CD4-positive, alpha-beta memory T cell (primary cell): ENCODE measurements around the gene TUNAR. TPM values are rescaled to one million over a fixed set of nuclear protein-coding genes. Genes with fewer than 3 reads are reported as not detected.

ENCODE experiments used
- CTCF ChIA-PET: fragments of 350-600 bp; sonication (Branson Sonifier 250); formaldehyde crosslinking; loops from one replicate; lab custom pipeline; 2021; ENCODE audit warnings: inconsistent platforms; ENCODE audit not compliant: partially characterized antibody; lab: Charles Lee
- POLR2A ChIA-PET: fragments of 350-600 bp; sonication (Branson Sonifier 250); formaldehyde crosslinking; loops from one replicate; lab custom pipeline; 2021; ENCODE audit not compliant: partially characterized antibody; lab: Charles Lee
- DNase-seq, 5 donors: peaks; one replicate each; pipeline versions ENCODE4 v3.0.0 to v3.0.0-alpha.2; 2020 to 2022; ENCODE audit warnings: mixed read lengths in 1 of 5
- H3K27ac ChIP-seq: one replicate; pipeline ENCODE4 v1.7.0; 2013; ENCODE audit warnings: low read depth, low read length
- H3K27me3 ChIP-seq: 2 replicates; pipeline ENCODE4 v1.7.0; 2013; ENCODE audit warnings: mild to moderate bottlenecking, low read length, moderate library complexity; ENCODE audit not compliant: insufficient read depth
- H3K36me3 ChIP-seq: 2 replicates; pipeline ENCODE4 v1.7.0; 2013; ENCODE audit warnings: mild to moderate bottlenecking, low read length, moderate library complexity; ENCODE audit not compliant: insufficient read depth
- H3K4me1 ChIP-seq: 2 replicates; pipeline ENCODE4 v1.7.0; 2013; ENCODE audit warnings: mild to moderate bottlenecking, low read length, moderate library complexity; ENCODE audit not compliant: insufficient read depth
- H3K4me3 ChIP-seq, 2 donors: one replicate each; pipeline ENCODE4 v1.7.0; 2013; ENCODE audit warnings: low read length in 2 of 2, mild to moderate bottlenecking in 1 of 2
- H3K9me3 ChIP-seq, 2 donors: one replicate each; pipeline ENCODE4 v1.7.0; 2013; ENCODE audit warnings: low read length in 2 of 2, control low read depth in 1 of 2; ENCODE audit not compliant: control insufficient read depth in 1 of 2
- H3K27ac Mint-ChIP-seq, 7 donors: one replicate each; pipeline ENCODE4 v1.8.0; 2020 to 2021; ENCODE audit warnings: mixed read lengths in 7 of 7, mild to moderate bottlenecking in 6 of 7, inconsistent platforms in 3 of 7, moderate library complexity in 3 of 7
- H3K27me3 Mint-ChIP-seq, 2 donors: one replicate each; pipeline ENCODE4 v1.8.0; 2020 to 2021; ENCODE audit warnings: mixed read lengths in 2 of 2
- H3K36me3 Mint-ChIP-seq, 2 donors: one replicate each; pipeline ENCODE4 v1.8.0; 2020 to 2021; ENCODE audit warnings: mixed read lengths in 2 of 2, inconsistent platforms in 1 of 2, mild to moderate bottlenecking in 1 of 2
- H3K4me1 Mint-ChIP-seq, 4 donors: one replicate each; pipeline ENCODE4 v1.8.0; 2020 to 2021; ENCODE audit warnings: mixed read lengths in 4 of 4, mild to moderate bottlenecking in 1 of 4
- H3K4me3 Mint-ChIP-seq, 8 donors: one replicate each; pipeline ENCODE4 v1.8.0; 2020 to 2021; ENCODE audit warnings: mixed read lengths in 8 of 8, mild to moderate bottlenecking in 7 of 8, moderate library complexity in 6 of 8, inconsistent platforms in 3 of 8
- H3K9me3 Mint-ChIP-seq, 8 donors: one replicate each; pipeline ENCODE4 v1.8.0; 2020 to 2021; ENCODE audit warnings: mixed read lengths in 8 of 8, mild to moderate bottlenecking in 5 of 8, inconsistent platforms in 3 of 8, moderate library complexity in 1 of 8
- intact Hi-C: fragments of 100-400 bp; cut with micrococcal nuclease; formaldehyde crosslinking; loops from one replicate; pipeline ENCODE4 v1.15.1; 2023
- polyA plus RNA-seq, 2 donors: library from polyadenylated mRNA; unstranded; fragments of 300-500 nt; fragmentation: Illumina TruSeq; gene quantifications; one replicate each; pipeline ENCODE4 v1.2.3, GENCODE V29; 2021
- total RNA-seq, 2 experiments: library from RNA; stranded (reverse); gene quantifications; one replicate each; pipeline ENCODE4 v1.2.3, GENCODE V29; 2021

TUNAR gene
- not detected for total RNA-seq
- polyA plus RNA-seq, result not detected

GRCh38 chr14:95876761-95877538, at the start of gene TUNAR:
Gene TUNAR, plus strand, starts transcription at chr14:95876832.
- H3K4me1 ChIP-seq, result no peaks in the 10 kb centered on the region
- Mint-ChIP-seq H3K27ac (no peak within 1 kb of the TSS), H3K4me3 (peak within 1 kb of the TSS in 3 of 8 donors; percentile 3 to 30 (median 22)), H3K9me3 (peaks cover 0 to 3% (median 0%) of the 10 kb centered on the region in 8 donors), H3K4me1 (peaks cover 0 to 12% (median 3%) of the 10 kb centered on the region in 4 donors), H3K36me3 (no peaks in the 10 kb centered on the region), H3K27me3 (peaks cover 38 to 43% of the 10 kb centered on the region in 2 donors)
- DNase-seq, result no peak
- no peaks in the 10 kb centered on the region for H3K9me3 ChIP-seq
- H3K27me3 ChIP-seq, result peaks cover 8% of the 10 kb centered on the region
- H3K4me3 ChIP-seq, result no peak within 1 kb of the TSS
- ChIA-PET POLR2A (no interaction called here), CTCF (no interaction called here)
- H3K27ac ChIP-seq, result no peak within 1 kb of the TSS
- intact Hi-C loops, result no loop called here
- no peaks in the 10 kb centered on the region for H3K36me3 ChIP-seq

GRCh38 chr14:95828649-95829265, 47.9 kb upstream of the TUNAR start:
- Histone ChIP-seq H3K9me3 (no peaks in the 10 kb centered on the region), H3K27me3 (no peaks in the 10 kb centered on the region), H3K36me3 (no peaks in the 10 kb centered on the region), H3K4me3 (no peak overlapping the region), H3K27ac (no peak overlapping the region), H3K4me1 (no peaks in the 10 kb centered on the region)
- Mint-ChIP-seq H3K4me1 (no peaks in the 10 kb centered on the region), H3K36me3 (no peaks in the 10 kb centered on the region), H3K9me3 (no peaks in the 10 kb centered on the region), H3K4me3 (no peak overlapping the region), H3K27ac (no peak overlapping the region), H3K27me3 (peaks cover 14 to 16% of the 10 kb centered on the region in 2 donors)
- ChIA-PET CTCF (no interaction called here), POLR2A (no interaction called here)
- intact Hi-C loops, result no loop called here
- DNase-seq, result no peak

- intact Hi-C loops, result no loop called here
- peaks cover 14 to 16% of the 10 kb centered on the region in 2 donors for H3K27me3 Mint-ChIP-seq
- POLR2A ChIA-PET, result no interaction called here
Measured at GRCh38 chr14:95829321-95829720, 47.3 kb upstream of the TUNAR start.

GRCh38 chr14:95830386-95830785, 46.2 kb upstream of the TUNAR start:
- Histone ChIP-seq H3K9me3 (no peaks in the 10 kb centered on the region), H3K27ac (no peak overlapping the region), H3K4me3 (no peak overlapping the region), H3K27me3 (no peaks in the 10 kb centered on the region), H3K36me3 (no peaks in the 10 kb centered on the region), H3K4me1 (no peaks in the 10 kb centered on the region)
- ChIA-PET CTCF (no interaction called here), POLR2A (no interaction called here)
- intact Hi-C loops, result no loop called here
- Mint-ChIP-seq H3K27me3 (peaks cover 14 to 18% of the 10 kb centered on the region in 2 donors), H3K9me3 (peaks cover 0 to 1% (median 0%) of the 10 kb centered on the region in 8 donors), H3K27ac (no peak overlapping the region), H3K4me1 (peaks cover 0 to under 1% (median 0%) of the 10 kb centered on the region in 4 donors), H3K36me3 (no peaks in the 10 kb centered on the region), H3K4me3 (no peak overlapping the region)
- DNase-seq, result no peak

More at GRCh38 chr14:95829321-95829720, 47.3 kb upstream of the TUNAR start:
- Mint-ChIP-seq H3K27ac (no peak overlapping the region), H3K4me3 (no peak overlapping the region), H3K9me3 (no peaks in the 10 kb centered on the region), H3K4me1 (no peaks in the 10 kb centered on the region), H3K36me3 (no peaks in the 10 kb centered on the region)
- CTCF ChIA-PET, result no interaction called here
- Histone ChIP-seq H3K4me1 (no peaks in the 10 kb centered on the region), H3K9me3 (no peaks in the 10 kb centered on the region), H3K4me3 (no peak overlapping the region), H3K36me3 (no peaks in the 10 kb centered on the region), H3K27me3 (no peaks in the 10 kb centered on the region), H3K27ac (no peak overlapping the region)
- DNase-seq, result no peak

- ChIA-PET POLR2A (no interaction called here), CTCF (no interaction called here)
- DNase-seq, result no peak
- Mint-ChIP-seq H3K4me3 (no peak overlapping the region), H3K36me3 (no peaks in the 10 kb centered on the region), H3K4me1 (peaks cover 0 to 1% (median 0%) of the 10 kb centered on the region in 4 donors), H3K9me3 (peaks cover 0 to 2% (median 0%) of the 10 kb centered on the region in 8 donors), H3K27ac (no peak overlapping the region), H3K27me3 (peaks cover 14 to 18% of the 10 kb centered on the region in 2 donors)
- no peaks in the 10 kb centered on the region for H3K36me3 ChIP-seq
- no peaks in the 10 kb centered on the region for H3K4me1 ChIP-seq
- H3K27ac ChIP-seq, result no peak overlapping the region
- no peak overlapping the region for H3K4me3 ChIP-seq
- H3K9me3 ChIP-seq, result no peaks in the 10 kb centered on the region
- no peaks in the 10 kb centered on the region for H3K27me3 ChIP-seq
- intact Hi-C loops, result no loop called here
Measured at GRCh38 chr14:95831041-95831440, 45.6 kb upstream of the TUNAR start.

GRCh38 chr14:95831468-95831867, 45.2 kb upstream of the TUNAR start:
- no peak overlapping the region for H3K27ac ChIP-seq
- ChIA-PET POLR2A (no interaction called here), CTCF (no interaction called here)
- no peaks in the 10 kb centered on the region for H3K36me3 ChIP-seq
- no peak overlapping the region for H3K4me3 ChIP-seq
- intact Hi-C loops, result no loop called here
- H3K9me3 Mint-ChIP-seq, result peaks cover 0 to 2% (median 0%) of the 10 kb centered on the region in 8 donors
- no peaks in the 10 kb centered on the region for H3K36me3 Mint-ChIP-seq
- no peak overlapping the region for H3K4me3 Mint-ChIP-seq
- no peak overlapping the region for H3K27ac Mint-ChIP-seq
- no peaks in the 10 kb centered on the region for H3K27me3 ChIP-seq
- peaks cover 14 to 18% of the 10 kb centered on the region in 2 donors for H3K27me3 Mint-ChIP-seq
- H3K4me1 ChIP-seq, result no peaks in the 10 kb centered on the region
- no peak for DNase-seq
- H3K4me1 Mint-ChIP-seq, result peaks cover 0 to 1% (median 0%) of the 10 kb centered on the region in 4 donors
- no peaks in the 10 kb centered on the region for H3K9me3 ChIP-seq

GRCh38 chr14:95832012-95832411, 44.6 kb upstream of the TUNAR start:
- CTCF ChIA-PET, result no interaction called here
- no peaks in the 10 kb centered on the region for H3K36me3 ChIP-seq
- intact Hi-C loops, result no loop called here
- peaks cover 14 to 18% of the 10 kb centered on the region in 2 donors for H3K27me3 Mint-ChIP-seq
- H3K4me1 Mint-ChIP-seq, result peaks cover 0 to 1% (median 0%) of the 10 kb centered on the region in 4 donors
- peak overlapping the region in 1 of 7 donors; percentile 51 for H3K27ac Mint-ChIP-seq
- no peak for DNase-seq
- H3K36me3 Mint-ChIP-seq, result no peaks in the 10 kb centered on the region
- POLR2A ChIA-PET, result no interaction called here
- H3K4me1 ChIP-seq, result no peaks in the 10 kb centered on the region
- H3K9me3 ChIP-seq, result no peaks in the 10 kb centered on the region
- H3K27ac ChIP-seq, result no peak overlapping the region
- no peaks in the 10 kb centered on the region for H3K27me3 ChIP-seq
- no peak overlapping the region for H3K4me3 ChIP-seq
- peaks cover 0 to 2% (median 0%) of the 10 kb centered on the region in 8 donors for H3K9me3 Mint-ChIP-seq
- no peak overlapping the region for H3K4me3 Mint-ChIP-seq
